Liver (tissue), 3 donors: ENCODE results near the gene CHEK2.
A peak's percentile ranks its signal among the peaks of the same experiment; 100 is the strongest.

Experiments
- CTCF ChIP-seq: fragments of 150-350 bp; IDR thresholded peaks from 2 replicates; pipeline ENCODE4 v1.5.1; 2017; ENCODE audit warnings: improper control_type of control experiment, low read depth, low read length; ENCODE audit not compliant: missing input control
- HNF4A ChIP-seq, 2 donors: conservative IDR thresholded peaks; 2 replicates each; pipeline ENCODE4 v1.6.1; 2016; ENCODE audit warnings: antibody characterized with exemption in 2 of 2, mild to moderate bottlenecking in 2 of 2
- TF ChIP-seq, protein P1 (sequence below): IDR thresholded peaks from 2 replicates; pipeline ENCODE4 v1.6.1; 2016; ENCODE audit warnings: antibody characterized with exemption
- donor health status: healthy.
- donor health status: healthy.

GRCh38 chr22:28771195-28771791 lies 29.7 kb upstream of the CHEK2 start:
- TF ChIP-seq CTCF (no peak), HNF4A (conservative IDR thresholded peaks at IDR 0.05) (peak; percentile 33 to 41)
- TF ChIP-seq, protein P1, sequence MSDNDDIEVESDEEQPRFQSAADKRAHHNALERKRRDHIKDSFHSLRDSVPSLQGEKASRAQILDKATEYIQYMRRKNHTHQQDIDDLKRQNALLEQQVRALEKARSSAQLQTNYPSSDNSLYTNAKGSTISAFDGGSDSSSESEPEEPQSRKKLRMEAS: no peak
